Spinal cord (tissue), 10 donors: ENCODE results near the gene DBNL. TPM values are rescaled to one million over a fixed set of nuclear protein-coding genes. Genes with fewer than 3 reads are reported as not detected.

Experiments used
- DNase-seq, 6 donors: peaks; one replicate each; pipeline versions ENCODE4 v3.0.0 to v3.0.0-alpha.2; 2013 to 2015; ENCODE audit warnings: low spot score in 6 of 6, low read depth in 4 of 6
- H3K27ac ChIP-seq: one replicate; pipeline ENCODE4 v1.5.1; 2013; ENCODE audit warnings: low read depth, low read length, control low read depth
- H3K27me3 ChIP-seq: one replicate; pipeline ENCODE4 v1.6.1; 2013; ENCODE audit warnings: low read length; ENCODE audit not compliant: control insufficient read depth, insufficient read depth
- H3K36me3 ChIP-seq: one replicate; pipeline ENCODE4 v1.6.1; 2013; ENCODE audit warnings: low read length; ENCODE audit not compliant: control insufficient read depth, insufficient read depth
- H3K4me1 ChIP-seq: one replicate; pipeline ENCODE4 v1.6.1; 2013; ENCODE audit warnings: low read length; ENCODE audit not compliant: control insufficient read depth, insufficient read depth
- H3K4me3 ChIP-seq: one replicate; pipeline ENCODE4 v1.5.1; 2013; ENCODE audit warnings: low read depth, low read length, control low read depth
- H3K9me3 ChIP-seq: one replicate; pipeline ENCODE4 v1.6.1; 2013; ENCODE audit warnings: low read length; ENCODE audit not compliant: control insufficient read depth, insufficient read depth
- WGBS: methylation state at CpG from one replicate; pipeline ENCODE4 v1.1.5; 2013; ENCODE audit warnings: missing lambda C conversion rate; ENCODE audit not compliant: insufficient coverage; 5-methylcytosine and 5-hydroxymethylcytosine counted together
- polyA plus RNA-seq, 2 donors: library from polyadenylated mRNA; unstranded; fragments of 120-200 nt; gene quantifications; one replicate each; pipeline ENCODE4 v1.2.1, GENCODE V29; 2013; ENCODE audit not compliant: insufficient read length in 2 of 2
- total RNA-seq, 2 donors: library from RNA; depleted of rRNA in 1 of 2; stranded (reverse); fragments of 120-200 nt in 1 of 2; fragments of >200 nt in 1 of 2; gene quantifications; one replicate each; pipeline versions ENCODE4 v1.2.3 to v1.2.4, GENCODE V29; 2013 to 2014
- donor health status: healthy.

Gene DBNL
- total and polyA plus RNA-seq, 4 donors: 46.5 to 93.2 (median 87.6) TPM

DNA sequence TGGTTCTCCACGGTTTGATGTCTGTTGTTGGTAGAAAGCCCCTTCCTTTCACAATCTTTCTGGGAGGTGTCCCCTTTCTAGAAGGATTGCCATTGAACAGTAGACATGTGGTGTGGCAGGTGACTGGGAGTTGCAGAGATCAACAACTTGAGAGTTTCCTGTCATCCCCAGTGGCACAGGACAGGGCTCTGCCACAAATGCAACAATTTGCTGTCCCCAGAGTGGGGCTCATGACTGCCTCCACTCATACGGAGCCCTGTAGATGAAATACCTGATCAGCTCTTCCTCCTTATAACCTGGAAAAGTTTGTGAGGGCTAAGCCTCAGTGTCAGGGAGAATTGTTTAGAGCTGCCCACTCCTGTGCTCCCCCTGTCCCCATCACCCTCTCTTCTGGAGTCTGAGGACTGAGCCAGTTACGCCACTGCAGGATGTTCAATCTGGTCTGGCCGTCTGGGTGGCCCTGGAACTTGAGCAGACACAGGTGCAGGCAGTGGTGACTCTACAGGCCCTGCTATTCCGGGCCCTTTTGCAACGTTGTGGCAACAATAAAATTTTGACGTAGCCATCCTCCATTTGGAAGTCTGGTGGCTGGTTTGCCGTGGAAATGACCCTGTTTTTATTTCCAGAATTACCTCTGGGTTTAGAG, 6.5 kb downstream of the DBNL start:
- no peaks in the 10 kb centered on the region for H3K9me3 ChIP-seq
- H3K4me3 ChIP-seq: no peak overlapping the region
- H3K36me3 ChIP-seq: peaks cover 70% of the 10 kb centered on the region
- 100% methylated on average over 7 of the region's 8 CpGs for WGBS
- no peaks in the 10 kb centered on the region for H3K27me3 ChIP-seq
- no peak overlapping the region for H3K27ac ChIP-seq
- H3K4me1 ChIP-seq: no peaks in the 10 kb centered on the region
- DNase-seq: no peak

- no peak overlapping the region for H3K27ac ChIP-seq
- WGBS: 97% methylated on average over 4 of the region's 5 CpGs
- no peaks in the 10 kb centered on the region for H3K9me3 ChIP-seq
- H3K4me1 ChIP-seq: no peaks in the 10 kb centered on the region
- no peak overlapping the region for H3K4me3 ChIP-seq
- H3K36me3 ChIP-seq: peaks cover 72% of the 10 kb centered on the region
- H3K27me3 ChIP-seq: no peaks in the 10 kb centered on the region
- no peak for DNase-seq
Measured at GRCh38 chr7:44051611-44052220, 7.2 kb downstream of the DBNL start.

DNA sequence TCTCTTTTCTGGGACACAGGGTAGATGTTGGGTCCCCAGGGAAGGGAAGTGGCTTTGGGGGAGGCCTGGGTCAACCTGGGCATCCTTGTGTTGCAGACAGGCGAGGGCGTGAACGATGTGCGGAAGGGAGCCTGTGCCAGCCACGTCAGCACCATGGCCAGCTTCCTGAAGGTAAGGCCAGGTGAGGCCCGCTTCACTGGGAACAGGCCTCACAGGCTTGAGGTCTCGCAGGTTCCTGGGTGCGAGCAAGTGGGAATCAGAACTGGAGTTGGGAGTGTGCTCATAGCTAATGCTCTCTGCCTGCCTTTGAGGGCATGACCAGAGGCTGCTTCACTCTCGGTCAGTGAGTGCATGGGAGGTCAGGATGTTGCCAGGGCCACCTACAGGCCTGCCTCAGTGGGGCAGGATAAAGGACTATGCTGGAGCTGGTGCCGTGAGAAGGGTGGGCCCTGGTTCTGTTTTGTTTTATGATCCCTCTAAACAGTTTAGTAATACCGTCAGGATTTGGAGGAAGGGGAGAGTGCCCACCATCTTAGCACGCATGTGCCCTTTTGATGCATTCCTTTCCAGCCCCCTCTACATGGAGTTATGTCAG, 8.4 kb downstream of the DBNL start:
- Histone ChIP-seq H3K36me3 (peaks cover 78% of the 10 kb centered on the region), H3K27ac (no peak overlapping the region), H3K9me3 (no peaks in the 10 kb centered on the region), H3K4me3 (no peak overlapping the region), H3K27me3 (no peaks in the 10 kb centered on the region), H3K4me1 (no peaks in the 10 kb centered on the region)
- WGBS: 92% methylated on average over 10 of the region's 12 CpGs
- no peak for DNase-seq

- H3K9me3 ChIP-seq: no peaks in the 10 kb centered on the region
- WGBS: 88% methylated on average over 7 of the region's 7 CpGs
- DNase-seq: no peak
- H3K27me3 ChIP-seq: no peaks in the 10 kb centered on the region
- peaks cover 15% of the 10 kb centered on the region for H3K4me1 ChIP-seq
- peaks cover 85% of the 10 kb centered on the region for H3K36me3 ChIP-seq
- no peak overlapping the region for H3K4me3 ChIP-seq
- H3K27ac ChIP-seq: no peak overlapping the region
Measured at GRCh38 chr7:44056681-44057080, 12.2 kb downstream of the DBNL start.

DNA sequence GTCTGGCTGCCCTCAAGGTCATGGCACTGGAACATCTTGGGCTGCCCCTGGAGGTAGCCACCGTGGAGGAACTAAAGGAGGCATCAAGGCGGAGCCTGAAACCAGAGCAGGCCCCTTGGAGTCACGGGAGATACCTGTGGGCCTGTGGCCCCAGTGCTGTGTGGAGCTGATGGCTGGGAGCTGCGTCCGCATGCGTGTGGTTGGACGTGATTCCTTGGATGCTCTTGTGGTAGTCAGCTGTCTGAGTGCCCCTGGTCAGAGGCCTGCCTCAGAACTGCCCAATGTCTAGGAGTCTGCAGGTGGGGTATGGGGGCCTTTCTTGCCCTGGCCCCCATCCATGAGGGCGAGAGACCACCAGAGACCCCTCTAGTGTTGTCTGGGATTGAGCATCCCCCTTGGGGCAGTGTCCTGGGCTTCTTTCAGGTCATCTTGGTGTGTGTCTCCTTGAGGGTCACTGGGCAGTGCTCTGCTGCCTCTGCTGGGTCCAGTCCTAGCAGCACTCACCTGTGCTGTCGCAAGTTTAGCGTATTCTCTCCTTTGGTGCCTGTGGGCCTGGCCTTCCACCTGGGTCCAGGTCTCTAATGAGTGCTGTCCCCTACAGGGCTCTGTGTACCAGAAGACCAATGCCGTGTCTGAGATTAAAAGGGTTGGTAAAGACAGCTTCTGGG, 12.8 kb downstream of the DBNL start:
- Histone ChIP-seq H3K27ac (no peak overlapping the region), H3K36me3 (peaks cover 86% of the 10 kb centered on the region), H3K27me3 (no peaks in the 10 kb centered on the region), H3K9me3 (no peaks in the 10 kb centered on the region), H3K4me3 (no peak overlapping the region), H3K4me1 (peaks cover 21% of the 10 kb centered on the region)
- WGBS: 93% methylated on average over 11 of the region's 11 CpGs
- no peak for DNase-seq

- WGBS: 95% methylated on average over 29 of the region's 30 CpGs
- no peak for DNase-seq
- H3K4me1 ChIP-seq: peaks cover 26% of the 10 kb centered on the region
- no peaks in the 10 kb centered on the region for H3K27me3 ChIP-seq
- peaks cover 83% of the 10 kb centered on the region for H3K36me3 ChIP-seq
- H3K9me3 ChIP-seq: no peaks in the 10 kb centered on the region
- H3K4me3 ChIP-seq: no peak overlapping the region
- H3K27ac ChIP-seq: no peak overlapping the region
Measured at GRCh38 chr7:44057849-44058758, 13.6 kb downstream of the DBNL start.

- H3K27ac ChIP-seq: no peak overlapping the region
- H3K36me3 ChIP-seq: peaks cover 78% of the 10 kb centered on the region
- H3K4me1 ChIP-seq: peaks cover 29% of the 10 kb centered on the region
- H3K4me3 ChIP-seq: no peak overlapping the region
- no peaks in the 10 kb centered on the region for H3K9me3 ChIP-seq
- H3K27me3 ChIP-seq: no peaks in the 10 kb centered on the region
- no peak for DNase-seq
- WGBS: 95% methylated on average over 3 of the region's 7 CpGs
Measured at GRCh38 chr7:44058759-44059218, 14.3 kb downstream of the DBNL start.

DNA sequence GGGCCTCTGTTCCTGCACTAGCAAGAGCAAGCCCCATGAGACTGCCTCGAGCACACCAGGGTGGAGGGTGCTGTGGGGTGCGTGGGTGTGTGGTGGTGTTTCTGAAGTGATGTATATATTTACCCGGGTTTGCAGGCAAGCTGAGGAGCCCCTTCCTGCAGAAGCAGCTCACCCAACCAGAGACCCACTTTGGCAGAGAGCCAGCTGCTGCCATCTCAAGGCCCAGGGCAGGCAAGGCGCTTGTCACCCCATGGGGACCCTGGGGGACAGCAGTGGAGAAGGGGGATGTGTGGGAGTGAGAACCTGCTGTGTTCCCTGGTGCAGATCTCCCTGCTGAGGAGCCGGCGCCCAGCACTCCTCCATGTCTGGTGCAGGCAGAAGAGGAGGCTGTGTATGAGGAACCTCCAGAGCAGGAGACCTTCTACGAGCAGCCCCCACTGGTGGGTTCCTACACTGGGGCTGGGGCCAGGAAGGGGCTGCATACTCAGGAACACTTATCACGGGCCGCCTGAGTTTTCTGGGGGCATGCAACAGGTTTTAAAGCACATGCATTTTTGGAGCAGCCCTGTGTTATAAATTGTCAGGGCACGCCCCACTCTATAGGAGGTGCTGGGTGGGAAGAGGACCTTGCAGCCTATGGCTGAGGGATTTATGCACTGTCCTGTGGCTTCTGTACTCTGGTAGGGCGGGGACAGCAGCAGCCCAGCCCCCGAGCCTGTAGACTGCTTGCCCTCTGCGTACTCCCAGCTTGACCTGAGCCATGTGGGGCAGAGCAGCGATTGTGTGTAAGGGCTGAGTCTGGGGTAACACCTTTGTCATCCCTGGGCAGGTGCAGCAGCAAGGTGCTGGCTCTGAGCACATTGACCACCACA, 15.0 kb downstream of the DBNL start:
- Histone ChIP-seq H3K4me1 (peaks cover 36% of the 10 kb centered on the region), H3K27me3 (no peaks in the 10 kb centered on the region), H3K9me3 (no peaks in the 10 kb centered on the region), H3K27ac (no peak overlapping the region), H3K4me3 (no peak overlapping the region), H3K36me3 (peaks cover 82% of the 10 kb centered on the region)
- WGBS: 96% methylated on average over 9 of the region's 14 CpGs
- DNase-seq: no peak
